ENCODE data around the gene MPO. TPM values are rescaled to one million over a fixed set of nuclear protein-coding genes. Genes with fewer than 3 reads are reported as not detected.

The MPO gene
- total and polyA plus RNA-seq, 9 donors, result 0.02 to 0.67 (median 0.11) TPM; not detected in 4

GRCh38 chr17:58319173-58320162, 38.7 kb upstream of the MPO start:
- peak in 2 of 5 donors; percentile 5 to 28 for DNase-seq
- Histone ChIP-seq H3K9me3 (no peaks in the 10 kb centered on the region), H3K4me3 (no peak overlapping the region), H3K4me1 (ENCODE audit: insufficient read depth) (peaks cover 2% of the 10 kb centered on the region), H3K27ac (no peak overlapping the region), H3K27me3 (no peaks in the 10 kb centered on the region), H3K36me3 (no peaks in the 10 kb centered on the region)
- TF ChIP-seq POLR2A (IDR thresholded peaks at IDR 0.05), result no peak
- TF ChIP-seq CTCF (IDR thresholded peaks at IDR 0.05), result no peak
- no peak for TF ChIP-seq EP300 (IDR thresholded peaks at IDR 0.05)
- intact Hi-C loops (cut with DNase I), result no loop called here
- WGBS, 3 donors, result 83 to 86% (median 86%) methylated on average over 23 to 25 of the region's 25 CpGs

DNA sequence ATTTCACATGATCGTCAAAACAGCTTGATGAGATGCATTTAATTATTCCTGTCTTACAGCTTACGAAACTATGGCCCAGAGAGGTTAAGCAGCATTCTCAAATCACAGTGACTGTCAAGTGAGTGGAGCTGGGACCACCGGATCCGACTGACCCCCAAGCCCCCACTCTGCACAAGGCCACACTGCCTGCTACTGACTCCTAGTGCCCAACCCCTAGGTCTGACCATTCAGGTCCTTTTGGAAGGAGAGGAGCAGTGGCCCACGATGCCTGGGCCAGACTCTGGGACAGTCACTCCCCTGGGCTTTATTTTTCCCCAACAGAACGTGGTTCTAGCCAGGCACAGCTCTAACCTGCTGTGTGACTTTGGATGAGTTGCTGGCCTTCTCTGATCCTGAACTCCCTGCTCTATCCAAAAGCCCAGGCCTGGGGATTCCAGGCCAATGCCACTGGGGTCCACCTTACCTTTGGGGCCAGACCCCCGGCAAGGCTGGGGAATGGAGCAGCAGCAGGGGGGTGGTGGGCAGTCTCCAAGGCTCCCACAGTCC, 38.0 kb upstream of the MPO start:
- no peaks in the 10 kb centered on the region for H3K36me3 ChIP-seq
- no peak overlapping the region for H3K4me3 ChIP-seq
- no peak overlapping the region for H3K27ac ChIP-seq
- DNase-seq, result no peak
- TF ChIP-seq POLR2A (IDR thresholded peaks at IDR 0.05) (no peak), CTCF (IDR thresholded peaks at IDR 0.05) (no peak), EP300 (IDR thresholded peaks at IDR 0.05) (no peak)
- intact Hi-C loops (cut with DNase I), result no loop called here
- H3K27me3 ChIP-seq, result no peaks in the 10 kb centered on the region
- no peaks in the 10 kb centered on the region for H3K9me3 ChIP-seq
- WGBS, 3 donors, result 75 to 78% (median 78%) methylated on average over 7 of the region's 7 CpGs
- H3K4me1 ChIP-seq (ENCODE audit: insufficient read depth), result no peaks in the 10 kb centered on the region

GRCh38 chr17:58318065-58318481, 37.3 kb upstream of the MPO start:
- Histone ChIP-seq H3K27me3 (no peaks in the 10 kb centered on the region), H3K4me3 (no peak overlapping the region), H3K27ac (no peak overlapping the region), H3K9me3 (no peaks in the 10 kb centered on the region), H3K4me1 (ENCODE audit: insufficient read depth) (no peaks in the 10 kb centered on the region), H3K36me3 (no peaks in the 10 kb centered on the region)
- DNase-seq, result peak in 1 of 5 donors; percentile 11
- intact Hi-C loops (cut with DNase I), result no loop called here
- WGBS, 3 donors, result 82 to 88% (median 84%) methylated on average over 7 to 9 of the region's 9 CpGs
- TF ChIP-seq EP300 (IDR thresholded peaks at IDR 0.05) (no peak), CTCF (IDR thresholded peaks at IDR 0.05) (no peak), POLR2A (IDR thresholded peaks at IDR 0.05) (no peak)

DNA sequence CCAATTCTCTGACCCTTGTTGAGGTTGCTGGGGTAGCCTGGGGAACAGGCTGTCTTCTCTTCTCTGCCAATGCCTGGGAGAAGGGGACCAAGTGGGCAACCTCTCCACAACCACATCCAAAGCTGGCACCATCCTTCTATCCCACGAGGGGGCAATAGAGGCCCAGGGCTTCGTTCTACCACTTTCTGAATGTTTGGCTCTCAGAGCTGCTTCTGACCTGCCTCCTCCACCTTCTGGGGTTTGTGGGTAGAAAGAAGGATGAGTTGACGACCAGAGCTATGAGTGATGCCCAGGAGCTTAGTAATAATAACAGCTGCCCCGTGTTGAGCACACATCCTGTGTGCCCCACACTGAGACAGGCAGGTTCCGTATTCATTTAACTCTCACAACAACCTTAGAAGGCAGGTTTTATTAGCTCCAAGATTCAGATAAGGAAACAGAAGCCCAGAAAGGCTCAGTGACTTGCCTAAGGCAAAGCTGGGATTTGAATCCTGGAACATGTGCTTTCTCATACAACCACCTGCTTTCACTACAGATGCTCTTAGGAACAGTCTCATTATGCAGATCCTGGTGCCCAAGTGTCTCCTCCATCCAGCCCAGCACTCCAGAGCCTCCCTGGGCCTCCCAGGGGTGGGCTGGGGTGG, 36.8 kb upstream of the MPO start:
- Histone ChIP-seq H3K9me3 (no peaks in the 10 kb centered on the region), H3K36me3 (no peaks in the 10 kb centered on the region), H3K27ac (no peak overlapping the region), H3K4me1 (ENCODE audit: insufficient read depth) (no peaks in the 10 kb centered on the region), H3K27me3 (no peaks in the 10 kb centered on the region), H3K4me3 (no peak overlapping the region)
- 45 to 54% (median 47%) methylated on average over 5 of the region's 5 CpGs for WGBS, 3 donors
- peak in 3 of 5 donors; percentile 9 to 26 (median 15) for DNase-seq
- intact Hi-C loops (cut with DNase I), result no loop called here
- TF ChIP-seq POLR2A (IDR thresholded peaks at IDR 0.05), result no peak
- TF ChIP-seq EP300 (IDR thresholded peaks at IDR 0.05), result no peak
- TF ChIP-seq CTCF (IDR thresholded peaks at IDR 0.05), result no peak

Measured in ovary (tissue), 9 donors.